T-helper 22 cell (primary cell): ENCODE results near the gene UAP1L1.
A peak's percentile ranks its signal among the peaks of the same experiment; 100 is the strongest.
"Not testable (repeated sequence)": the region's sequence is repeated elsewhere in the genome, so short reads cannot be mapped to it uniquely, and the experiment has no call there.

ENCODE experiments used
- DNase-seq: peaks from one replicate; pipeline ENCODE4 v3.0.0-alpha.2; 2020; ENCODE audit warnings: low read depth

The UAP1L1 gene

GRCh38 chr9:137056739-137057415 lies 20.4 kb upstream of the UAP1L1 start:
- no peak for DNase-seq

GRCh38 chr9:137057545-137057944 lies 19.8 kb upstream of the UAP1L1 start:
- no peak for DNase-seq

DNA sequence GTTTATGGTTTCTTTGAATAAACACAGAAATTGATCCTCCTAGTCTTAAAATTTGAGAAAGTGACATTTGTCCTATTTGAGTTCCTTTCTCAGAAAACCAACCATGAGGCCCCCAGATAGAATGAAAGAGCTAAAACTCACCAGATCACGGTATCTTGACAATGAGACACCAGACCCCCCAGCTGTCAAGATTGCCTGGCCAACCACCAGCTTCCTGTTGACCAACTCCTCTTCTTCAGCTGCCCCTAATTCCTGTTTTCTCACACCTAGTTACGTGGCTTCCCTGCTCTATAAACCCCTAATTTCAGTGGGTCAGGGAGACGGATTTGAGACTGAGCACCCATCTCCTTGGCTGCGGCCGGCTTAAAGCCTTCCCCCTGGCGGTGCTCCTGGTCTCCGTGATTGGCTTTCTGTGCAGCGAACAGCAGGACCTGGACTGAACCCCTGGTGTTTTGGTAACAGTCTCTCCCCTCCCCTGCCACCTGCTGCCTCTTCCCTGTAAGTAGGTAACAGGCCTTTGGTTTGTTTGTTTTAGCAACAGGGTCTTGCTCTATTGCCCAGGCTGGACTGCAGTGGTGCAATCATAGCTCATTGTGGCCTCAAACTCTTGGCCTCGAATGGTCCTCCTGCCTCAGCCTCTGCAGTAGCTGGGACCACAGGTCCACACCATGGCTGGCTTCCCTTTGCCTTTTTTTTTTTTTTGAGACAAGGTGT lies 18.6 kb upstream of the UAP1L1 start:
- no peak for DNase-seq

GRCh38 chr9:137062384-137062783 lies 14.9 kb upstream of the UAP1L1 start:
- no peak for DNase-seq

- DNase-seq, result not testable (repeated sequence)
Observed at GRCh38 chr9:137062798-137063197, 14.5 kb upstream of the UAP1L1 start.

GRCh38 chr9:137063311-137064026 lies 13.8 kb upstream of the UAP1L1 start:
- no peak for DNase-seq

DNA sequence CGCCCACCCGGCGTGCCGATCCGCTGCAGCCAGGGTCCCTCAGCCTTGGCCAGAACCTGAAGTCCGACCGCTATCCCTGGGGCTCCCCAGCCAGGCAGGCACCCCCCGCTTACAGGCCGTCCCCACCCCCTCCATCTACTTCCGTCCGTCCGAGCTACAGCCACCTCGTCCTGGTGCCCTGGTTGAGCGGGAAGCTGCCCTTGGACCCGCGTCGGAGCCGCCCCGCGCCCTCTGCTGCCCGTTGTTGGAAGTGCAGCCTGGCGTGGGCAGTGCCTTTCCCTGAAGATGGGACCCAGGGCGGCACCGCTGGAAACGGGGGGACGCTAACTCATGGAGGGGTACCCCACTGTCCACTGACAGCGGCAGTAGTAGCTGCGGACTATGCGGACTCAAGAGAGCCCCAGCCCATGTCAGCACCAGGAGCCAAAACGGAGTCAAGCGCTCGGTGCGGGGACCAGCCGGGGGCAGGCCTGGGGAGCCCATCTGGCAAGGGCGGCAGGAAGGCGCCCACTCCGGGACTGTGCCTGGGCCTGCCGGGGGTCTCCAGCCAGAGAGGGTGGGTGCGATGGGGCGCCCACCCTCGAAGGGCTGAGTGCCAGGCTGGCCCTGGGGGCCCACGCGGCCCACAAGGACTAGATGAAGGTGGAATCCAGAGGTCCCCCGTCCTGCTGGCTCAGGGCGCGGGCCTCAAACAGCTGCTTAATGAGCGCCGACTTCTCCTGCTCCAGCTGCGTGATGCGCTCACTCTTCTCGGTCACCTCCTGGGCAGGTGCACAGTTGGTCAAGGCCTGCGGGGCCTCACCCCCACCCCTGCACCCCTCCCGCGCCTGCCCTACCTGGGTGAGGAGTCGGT lies 13.1 kb upstream of the UAP1L1 start:
- no peak for DNase-seq

GRCh38 chr9:137064880-137065164 lies 12.5 kb upstream of the UAP1L1 start:
- no peak for DNase-seq

DNA sequence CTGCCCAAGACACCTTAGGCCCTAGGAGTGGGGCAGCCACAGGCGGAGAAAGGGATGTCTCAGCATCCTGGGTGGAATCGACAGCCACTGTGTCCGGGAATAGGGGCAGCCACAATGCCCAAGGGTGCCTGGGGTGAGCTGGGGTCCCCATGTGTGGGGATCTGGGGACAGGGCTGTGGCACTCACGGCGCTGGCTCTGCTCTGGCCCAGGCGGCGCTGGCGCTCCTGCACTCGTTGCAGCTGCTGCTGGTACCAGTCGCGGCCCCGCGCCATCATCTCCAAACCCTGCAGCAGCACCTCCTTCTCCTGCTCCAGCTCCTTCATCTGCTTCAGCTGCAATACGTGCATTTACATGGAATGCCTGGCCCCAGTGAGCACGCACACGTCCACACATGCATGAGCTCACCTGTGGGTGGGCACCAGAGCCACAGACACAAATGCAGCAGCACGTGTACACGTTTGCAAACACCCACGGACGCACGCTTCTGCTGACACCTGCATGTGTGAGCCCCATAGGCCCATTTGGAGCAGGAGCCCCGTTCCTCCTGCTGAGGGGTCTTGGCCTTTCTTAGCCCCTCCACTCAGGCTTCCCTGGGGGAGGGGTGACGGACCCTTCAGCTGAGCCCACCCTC lies 11.9 kb upstream of the UAP1L1 start:
- no peak for DNase-seq

GRCh38 chr9:137066096-137066861 lies 11.0 kb upstream of the UAP1L1 start:
- no peak for DNase-seq

DNA sequence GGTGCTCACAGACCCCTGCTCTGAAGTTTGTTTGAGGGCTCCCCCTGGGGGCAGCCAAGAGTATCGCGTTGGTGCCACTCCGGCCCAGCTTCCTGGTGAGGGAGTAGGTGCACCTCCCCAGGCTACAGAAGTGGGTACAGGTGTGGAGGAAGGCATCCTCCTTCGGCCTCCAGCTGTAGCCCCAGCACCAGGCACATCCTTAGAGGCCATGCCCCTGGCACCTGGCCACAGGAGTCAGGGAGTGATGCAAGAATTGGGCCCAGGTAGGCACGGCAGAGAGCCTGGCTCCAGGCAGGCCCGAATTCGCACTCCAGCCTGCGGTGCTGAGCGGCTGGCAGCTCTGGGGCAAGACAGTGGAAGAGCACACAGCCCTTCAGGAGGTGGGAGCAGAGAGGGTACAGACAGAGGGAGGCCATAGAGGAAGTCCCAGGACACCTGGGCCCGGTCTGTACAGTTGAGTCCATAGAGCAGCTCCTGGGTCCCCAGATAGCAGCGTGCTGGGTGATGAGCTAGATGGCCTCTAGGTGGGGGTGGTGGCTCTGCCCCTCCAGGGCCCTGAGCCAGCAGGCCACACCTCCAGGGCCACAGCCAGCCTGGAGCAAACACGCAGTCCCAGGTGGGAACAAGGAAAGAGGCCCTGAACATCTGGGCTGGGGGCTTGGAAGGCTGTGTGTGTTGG lies 9.3 kb upstream of the UAP1L1 start:
- peak; percentile 68 for DNase-seq

- no peak for DNase-seq
Observed at GRCh38 chr9:137068539-137069507, 8.5 kb upstream of the UAP1L1 start.

DNA sequence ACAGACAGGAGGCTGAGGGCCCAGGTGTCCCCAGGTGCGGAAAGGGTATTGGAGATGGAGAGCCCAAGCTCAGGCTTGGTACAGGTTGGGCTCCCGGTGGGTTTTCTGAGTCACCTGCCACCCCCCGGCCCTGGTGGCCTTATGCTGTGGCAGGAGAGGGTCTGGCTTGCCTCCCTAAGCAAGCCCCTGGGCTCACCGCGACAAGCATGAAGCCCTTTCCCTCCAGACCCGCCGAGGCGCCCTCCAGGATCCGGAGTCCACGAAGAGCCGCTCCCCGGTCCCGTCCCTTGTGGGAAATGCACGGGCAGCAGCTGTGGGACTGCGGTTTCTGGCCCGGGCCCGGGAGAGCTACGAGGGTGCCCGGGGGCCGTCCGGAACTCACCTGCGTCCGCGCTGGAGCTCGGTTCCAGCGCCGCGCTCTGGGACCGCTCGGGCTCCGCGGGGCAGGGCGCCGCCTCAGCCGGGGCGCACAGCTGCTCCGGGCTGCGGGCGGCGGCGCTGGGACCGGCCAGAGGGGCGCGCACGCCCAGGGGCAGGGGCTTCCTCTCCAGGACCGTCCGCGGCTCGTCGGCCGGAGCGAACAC lies 7.7 kb upstream of the UAP1L1 start:
- no peak for DNase-seq

DNA sequence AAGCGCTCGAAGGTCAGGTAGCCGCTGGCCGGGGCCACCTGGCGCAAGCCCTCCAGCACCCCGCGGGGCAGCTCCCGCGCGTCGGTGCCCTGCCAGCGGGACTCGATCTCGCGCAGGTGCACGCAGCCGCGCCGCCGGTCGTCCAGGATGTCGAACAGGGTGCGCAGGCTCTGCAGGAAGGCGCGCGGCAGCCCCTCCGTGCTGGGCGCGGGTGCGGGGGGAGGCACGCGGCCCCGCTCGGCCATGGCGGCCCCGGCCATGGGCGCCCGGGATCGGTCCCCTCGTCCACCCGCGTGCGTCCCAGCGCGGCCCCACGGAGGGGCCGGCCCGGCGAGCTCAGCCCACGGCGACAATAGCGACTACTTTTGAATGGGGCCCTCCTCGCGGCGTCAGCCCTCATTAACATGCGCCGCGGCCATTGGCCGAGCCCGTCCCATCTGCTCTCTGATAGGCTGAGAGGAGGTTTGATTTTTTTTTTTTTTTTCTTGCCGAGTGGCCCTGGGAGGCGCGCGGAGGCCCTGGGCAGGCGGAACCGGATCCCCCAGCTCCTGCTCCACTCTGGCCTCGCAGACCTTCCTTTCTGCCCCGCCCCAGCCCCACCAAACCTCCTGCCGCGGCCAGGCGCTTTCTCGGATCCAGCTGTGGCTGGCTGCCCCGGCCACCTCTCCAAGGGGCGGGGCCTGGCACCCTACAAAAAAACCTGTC lies 7.0 kb upstream of the UAP1L1 start, which contains the start of gene SAPCD2:
Gene SAPCD2 (minus strand): TSS at position 357 of the 705 bp plus-strand sequence. CDS start 97 bp downstream, at position 260.
- DNase-seq, result peak; percentile 77

DNA sequence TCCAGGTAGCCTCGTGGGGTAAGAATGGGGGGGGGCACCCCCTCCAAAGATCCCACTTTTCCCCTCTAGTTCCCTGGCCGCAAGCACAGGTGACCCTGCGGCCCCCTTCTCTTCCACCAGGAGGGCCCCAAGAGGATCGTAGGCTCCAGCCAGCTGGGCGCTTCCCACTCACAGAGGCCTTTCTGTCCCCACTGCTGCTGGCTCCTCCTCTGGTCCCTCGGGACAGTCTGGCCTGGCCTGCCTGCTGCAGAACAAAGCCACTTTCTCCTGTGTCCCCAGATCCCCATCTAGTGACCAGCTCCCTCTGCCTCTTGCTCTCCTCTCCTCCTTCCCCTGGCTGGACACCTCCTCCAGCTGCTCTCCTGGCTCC lies 6.4 kb upstream of the UAP1L1 start:
- DNase-seq, result no peak

DNA sequence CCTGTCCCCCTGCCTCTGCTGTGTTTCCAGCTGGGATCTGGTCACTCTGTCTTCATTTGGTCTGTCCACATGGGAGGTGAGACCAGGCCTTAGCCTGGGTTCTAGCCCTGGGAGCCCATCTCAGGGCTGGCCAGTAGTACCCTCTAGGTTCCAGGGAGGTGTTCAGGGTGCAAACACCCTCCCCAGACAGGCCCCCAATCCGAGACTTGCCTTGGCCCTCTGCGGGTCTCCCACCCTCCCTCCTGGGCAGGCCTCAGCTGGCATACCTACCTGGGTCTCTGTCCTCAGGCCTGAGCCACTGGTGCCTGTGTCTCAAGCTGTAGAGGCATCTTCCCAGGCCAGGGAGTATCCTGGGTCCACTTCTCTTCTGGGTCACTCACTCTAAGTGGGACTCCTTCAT lies 6.0 kb upstream of the UAP1L1 start:
- DNase-seq, result no peak

- DNase-seq, result no peak
Observed at GRCh38 chr9:137073992-137074399, 3.3 kb upstream of the UAP1L1 start.

GRCh38 chr9:137074657-137075274 lies 2.6 kb upstream of the UAP1L1 start:
- no peak for DNase-seq
